Stimulated activated CD8-positive, alpha-beta memory T cell treated with anti-CD3 and anti-CD28 coated beads, Interleukin-2, amount 100 ng/mL, for 1 hour (primary cell): Measurements from ENCODE around the gene RCCD1.

ENCODE experiments used
- DNase-seq, 2 donors: peaks; one replicate each; pipeline ENCODE4 v3.0.0-alpha.2; 2020; ENCODE audit warnings: low read depth in 2 of 2

RCCD1 gene

DNA sequence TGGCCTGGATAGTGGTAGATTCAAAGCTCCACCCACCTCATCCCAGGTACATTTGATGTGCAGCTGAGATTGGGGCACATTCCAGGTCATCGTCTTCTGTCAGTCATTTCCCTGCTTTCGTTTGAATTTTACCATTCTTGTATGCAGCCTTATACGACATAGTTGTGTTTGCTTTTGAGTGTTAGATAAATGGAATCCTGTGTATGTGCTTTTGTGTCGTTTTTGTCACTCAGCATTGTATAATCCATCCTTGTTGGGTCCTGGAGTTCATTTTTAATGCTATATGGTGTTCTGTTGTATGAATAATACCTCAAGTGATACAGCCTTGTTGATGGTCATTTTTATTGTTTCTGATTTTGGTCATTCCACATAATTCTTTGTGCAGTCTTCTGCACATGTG lies 7.3 kb downstream of the RCCD1 start:
- no peak for DNase-seq

- DNase-seq: no peak
Measured at GRCh38 chr15:90966262-90966661, 11.6 kb downstream of the RCCD1 start.

DNA sequence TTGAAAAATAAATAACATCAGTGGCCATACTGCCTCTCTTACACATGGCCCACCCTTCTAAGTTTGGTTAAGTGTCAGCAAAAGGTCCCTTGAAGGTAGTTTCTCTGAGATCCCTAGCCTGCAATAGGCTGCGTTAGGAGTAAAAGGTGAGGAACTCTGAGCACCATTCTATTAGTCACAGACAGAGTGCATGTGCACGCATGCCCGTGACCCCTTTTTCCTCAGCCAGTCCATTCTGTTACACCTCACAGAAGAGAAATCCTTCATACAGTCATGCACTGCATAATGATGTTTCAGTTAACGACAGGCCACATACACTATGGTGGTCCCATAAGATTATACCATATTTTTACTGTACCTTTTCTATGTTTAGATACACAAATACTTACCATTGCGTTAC lies 12.5 kb downstream of the RCCD1 start:
- DNase-seq: no peak

DNA sequence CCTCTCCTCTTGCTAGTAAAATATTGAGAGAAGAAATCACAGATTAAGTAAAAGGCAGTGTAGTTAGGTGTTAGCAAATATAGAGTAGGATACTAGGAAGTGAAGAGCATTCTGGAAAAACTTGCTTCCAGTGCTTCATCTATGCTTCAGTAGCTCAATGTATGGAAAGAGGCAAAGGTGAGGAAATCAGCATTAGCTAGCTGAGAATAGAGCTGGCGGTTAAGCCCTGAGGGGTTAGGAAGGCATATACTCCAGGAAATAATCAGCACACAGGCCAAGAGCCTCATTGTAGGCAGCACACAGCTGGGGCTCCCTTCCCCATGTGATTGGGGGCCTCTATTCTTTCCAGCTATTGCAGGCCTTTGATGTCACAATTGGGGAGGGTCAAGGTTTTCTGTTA lies 13.8 kb downstream of the RCCD1 start:
- DNase-seq: no peak

GRCh38 chr15:90970274-90970673 lies 15.6 kb downstream of the RCCD1 start:
- no peak for DNase-seq

DNA sequence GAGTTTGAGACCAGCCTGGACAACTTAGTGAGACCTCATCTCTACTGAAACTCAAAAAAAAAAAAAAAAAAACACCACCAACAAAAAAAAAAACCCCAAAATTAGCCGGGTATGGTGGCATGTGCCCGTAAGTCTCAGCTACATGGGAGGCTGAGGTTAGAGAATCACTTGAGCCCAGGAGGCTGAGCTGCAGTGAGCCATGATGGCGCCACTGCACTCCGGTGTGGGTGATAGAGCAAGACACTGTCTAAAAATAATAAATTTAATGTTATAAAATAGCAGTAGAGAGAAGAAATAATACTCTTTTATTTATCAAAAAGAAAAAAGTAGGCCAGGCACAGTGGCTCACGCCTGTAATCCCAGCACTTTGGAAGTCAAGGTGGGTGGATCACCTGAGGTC lies 17.4 kb downstream of the RCCD1 start:
- DNase-seq: no peak

GRCh38 chr15:90974216-90974615 lies 19.5 kb downstream of the RCCD1 start:
- no peak for DNase-seq

DNA sequence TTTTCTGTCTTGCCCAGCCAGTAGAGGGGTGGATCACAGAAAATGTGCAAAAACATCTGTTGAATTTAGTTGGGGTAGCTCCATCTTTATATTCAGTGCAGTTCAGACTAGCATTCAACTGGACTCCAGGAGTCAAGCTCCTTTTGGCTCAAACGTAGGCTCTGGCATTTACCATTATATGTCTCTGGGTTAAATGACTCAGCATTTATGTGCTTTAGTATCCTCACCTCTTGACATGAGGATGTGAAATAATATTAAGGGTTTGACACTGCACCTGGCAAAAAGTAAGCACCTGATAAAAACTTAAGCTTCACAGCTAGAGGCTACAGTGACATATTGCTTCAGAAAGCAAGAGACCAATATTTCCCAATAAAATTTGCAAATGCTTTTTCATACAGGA lies 24.9 kb downstream of the RCCD1 start:
- no peak for DNase-seq

DNA sequence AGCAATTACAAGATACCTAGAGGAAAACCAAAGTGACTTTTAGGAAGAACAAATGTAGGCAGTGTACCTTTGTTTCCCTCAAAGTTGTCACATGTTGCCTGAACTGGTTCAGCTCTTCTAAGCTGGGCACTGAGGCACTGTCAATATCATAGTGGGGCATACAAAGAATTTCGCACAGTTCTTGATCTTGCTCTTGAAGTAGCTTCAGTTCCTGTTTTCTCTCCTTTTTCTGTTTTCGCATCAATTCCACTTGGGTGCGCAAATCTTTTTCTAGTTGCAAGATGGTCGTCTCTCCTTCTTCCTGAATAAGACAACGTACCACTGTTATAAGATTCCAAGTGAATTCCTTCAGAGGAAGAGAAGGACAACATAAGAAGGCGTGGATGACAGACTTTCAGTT lies 27.0 kb downstream of the RCCD1 start:
- no peak for DNase-seq

GRCh38 chr15:90982135-90982534 lies 27.5 kb downstream of the RCCD1 start:
- DNase-seq: no peak

- no peak for DNase-seq
Measured at GRCh38 chr15:90986790-90987507, 32.3 kb downstream of the RCCD1 start.

DNA sequence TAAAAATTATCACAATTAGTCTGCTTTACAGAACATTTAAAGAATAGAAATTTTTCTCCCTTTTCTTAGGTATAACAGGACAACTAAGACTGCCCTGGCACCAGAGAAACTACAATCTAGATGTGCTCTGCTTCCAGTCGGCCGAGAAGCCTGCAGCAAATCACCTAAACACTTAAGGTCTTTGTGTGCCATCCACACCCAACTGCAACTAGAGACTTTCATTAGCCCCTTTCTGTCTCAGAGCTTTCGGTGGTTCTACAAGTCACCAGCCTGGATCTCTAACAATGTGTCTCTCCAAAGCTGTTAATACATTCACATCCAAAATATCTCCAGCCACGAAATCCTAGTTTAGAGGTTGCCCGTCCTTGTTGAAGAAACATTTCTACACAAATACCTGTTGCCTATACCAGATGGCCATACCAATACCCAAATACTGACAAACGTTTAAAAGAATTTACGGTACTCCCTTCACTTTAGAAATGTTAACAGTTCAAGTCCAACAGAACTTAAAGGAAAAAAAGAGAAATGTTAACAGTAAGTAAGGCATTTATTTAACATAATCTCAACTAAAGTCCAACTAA lies 33.0 kb downstream of the RCCD1 start:
- DNase-seq: no peak

GRCh38 chr15:90988296-90988695 lies 33.6 kb downstream of the RCCD1 start:
- DNase-seq: no peak

DNA sequence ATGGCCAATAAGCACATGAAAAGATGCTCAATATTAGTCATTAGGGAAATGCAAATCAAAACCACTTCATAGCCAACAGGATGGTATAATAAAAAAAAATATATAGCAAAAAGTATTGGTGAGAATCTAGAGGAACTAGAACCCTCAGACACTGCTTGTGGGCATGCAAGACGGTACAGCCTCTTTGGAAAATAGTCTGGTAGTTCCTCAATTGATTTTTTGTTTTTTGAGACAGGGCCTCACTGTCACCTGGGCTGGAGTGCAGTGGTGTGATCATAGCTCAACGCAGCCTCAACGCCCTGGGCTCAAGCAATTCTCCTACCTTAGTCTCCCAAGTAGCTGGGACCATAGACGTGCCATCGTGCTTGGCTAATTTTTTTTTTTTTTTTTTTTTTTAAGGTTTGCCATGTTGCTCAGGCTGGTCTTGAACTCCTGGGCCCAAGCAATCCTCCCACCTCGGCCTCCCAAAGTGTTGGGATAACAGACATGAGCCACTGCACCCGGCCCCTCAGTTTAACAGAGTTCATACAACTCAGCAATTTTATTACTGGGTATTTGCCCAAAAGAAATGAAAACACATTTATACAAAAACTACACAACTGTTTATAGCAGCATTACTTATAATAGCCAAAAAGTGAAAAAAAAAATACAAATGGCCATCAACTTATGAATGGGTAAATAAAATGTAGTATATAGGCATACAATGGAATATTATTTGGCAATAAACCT lies 34.5 kb downstream of the RCCD1 start:
- no peak for DNase-seq

- no peak for DNase-seq
Measured at GRCh38 chr15:90990446-90990845, 35.8 kb downstream of the RCCD1 start.

DNA sequence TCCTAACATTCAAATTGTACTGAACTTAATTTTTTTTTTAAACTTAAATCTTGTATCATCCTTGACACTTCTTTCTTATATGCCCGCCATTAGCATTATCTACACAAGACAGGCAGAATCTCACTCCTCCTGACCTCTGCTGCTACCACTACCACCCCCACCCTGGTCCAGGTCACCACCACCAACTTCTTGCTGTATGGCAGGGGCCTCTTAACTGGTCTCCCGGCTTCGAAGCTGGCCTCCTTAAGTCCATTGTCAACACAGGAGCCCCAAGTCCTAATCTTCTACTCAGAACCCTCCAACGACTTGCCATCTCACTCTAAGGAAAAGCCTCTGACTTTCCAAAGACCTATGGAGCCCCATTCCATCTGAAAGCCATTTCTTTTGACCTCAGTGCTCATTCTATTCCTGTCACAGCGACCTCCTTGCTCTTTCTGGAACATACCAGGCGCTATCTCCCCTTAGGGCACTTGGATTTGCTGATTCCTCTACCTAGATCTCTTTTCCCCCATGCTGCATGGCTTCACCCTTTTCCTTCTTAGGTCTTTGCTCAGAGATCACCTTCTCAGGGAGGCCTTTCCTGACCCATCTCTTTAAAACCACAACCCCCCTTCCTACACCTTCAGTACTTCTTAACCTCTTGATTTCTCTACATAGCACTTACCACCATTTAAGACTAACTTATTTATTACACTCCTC lies 37.1 kb downstream of the RCCD1 start:
- DNase-seq: no peak

- DNase-seq: no peak
Measured at GRCh38 chr15:90994059-90994416, 39.4 kb downstream of the RCCD1 start.

GRCh38 chr15:90994417-90995311 lies 40.0 kb downstream of the RCCD1 start, which contains the start of gene PRC1:
Gene PRC1, minus strand, starts transcription at chr15:90994535. Its CDS starts 118 bp downstream, at chr15:90994417.
- peak; percentile 92 to 96 for DNase-seq

- DNase-seq: no peak
Measured at GRCh38 chr15:90998737-90999136, 44.1 kb downstream of the RCCD1 start.

GRCh38 chr15:91001209-91001608 lies 46.5 kb downstream of the RCCD1 start:
- DNase-seq: no peak

DNA sequence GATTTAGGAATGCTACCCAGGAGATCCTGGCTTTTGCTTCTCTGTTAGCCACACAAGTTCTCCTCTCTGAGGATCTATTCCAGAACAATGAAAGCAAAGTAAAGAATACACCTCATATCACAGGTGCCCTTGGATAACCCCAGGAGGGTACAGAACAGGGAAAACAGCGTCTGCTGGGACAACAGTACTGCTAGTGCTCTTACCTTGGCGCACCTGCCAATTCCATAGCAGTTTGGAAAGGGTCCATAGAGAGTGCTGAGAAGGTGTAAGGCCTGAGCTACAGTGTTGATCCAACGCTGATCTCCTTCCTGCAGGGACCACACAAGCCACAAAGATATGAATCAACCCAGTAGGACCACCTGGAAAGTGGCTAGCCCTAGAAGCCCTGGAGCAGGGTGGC lies 52.6 kb downstream of the RCCD1 start:
- DNase-seq: no peak
